ENCODE measurements around the gene CRABP2. TPM values are rescaled to one million over a fixed set of nuclear protein-coding genes. Genes with fewer than 3 reads are reported as not detected.

The CRABP2 gene
- total RNA-seq: 1.4 TPM
- long read RNA-seq: 0 reads

DNA sequence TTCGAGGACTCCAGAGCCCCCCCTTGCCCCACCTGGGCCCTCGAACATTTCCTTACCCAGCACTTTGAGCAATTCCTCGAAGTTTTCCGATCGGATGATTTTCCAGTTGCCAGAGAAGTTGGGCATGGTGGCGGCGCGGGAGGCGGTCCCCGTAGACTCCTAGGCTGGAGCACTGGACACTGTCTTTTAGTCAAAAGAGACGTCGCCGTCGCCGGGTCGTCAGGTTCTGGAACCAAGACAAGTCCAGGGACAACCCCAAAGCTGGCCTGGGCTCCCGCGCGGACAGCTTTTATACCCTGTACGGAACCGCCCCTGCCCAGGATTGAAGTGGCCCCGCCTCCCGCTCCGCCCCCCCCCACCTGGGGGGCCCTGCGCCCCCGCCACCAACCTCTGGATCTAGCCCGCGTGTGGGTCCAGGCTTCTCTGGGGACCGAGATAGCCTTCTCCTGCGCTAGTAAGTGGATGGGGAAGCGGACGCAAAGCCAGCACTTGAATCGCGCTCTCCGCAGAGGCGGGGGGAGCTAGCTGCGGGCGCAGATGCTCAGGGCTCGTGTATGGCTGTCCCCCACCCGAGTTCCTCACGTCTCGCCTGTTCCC is at the start of gene CRABP2:
Gene CRABP2, minus strand, starts transcription at position 263 of the 597 bp plus-strand sequence. Its CDS starts 137 bp downstream, at position 126.
- intact Hi-C loops (cut with DNase I): no loop called here

DNA sequence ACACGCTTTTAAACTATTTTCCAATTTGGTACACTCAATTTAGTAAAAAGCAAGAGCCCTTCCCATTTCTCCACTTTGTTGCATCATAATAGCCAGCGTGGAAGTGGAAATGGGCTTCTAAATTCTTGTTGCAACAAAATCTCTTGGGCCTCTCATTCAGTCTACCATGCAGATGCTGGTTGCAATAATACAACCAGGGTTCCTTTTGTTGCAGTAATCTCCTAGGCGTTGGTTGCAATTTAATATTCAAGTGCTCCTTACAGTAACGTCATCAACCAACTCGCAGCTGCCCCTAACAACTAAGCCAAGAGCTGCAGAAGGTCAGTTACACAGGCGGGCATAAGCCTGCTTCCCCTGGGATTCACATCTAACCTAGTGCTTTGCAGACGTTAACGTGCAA is 48.8 kb upstream of the CRABP2 start:
- ATAC-seq (no peak), DNase-seq (no peak)
- Histone ChIP-seq H3K9me3 (no peaks in the 10 kb centered on the region), H3K4me1 (peaks cover 20% of the 10 kb centered on the region), H3K4me3 (no peak overlapping the region), H3K36me3 (no peaks in the 10 kb centered on the region), H3K27me3 (no peaks in the 10 kb centered on the region), H3K27ac (no peak overlapping the region)
- intact Hi-C loops (cut with DNase I): no loop called here
- TF ChIP-seq, protein P1, sequence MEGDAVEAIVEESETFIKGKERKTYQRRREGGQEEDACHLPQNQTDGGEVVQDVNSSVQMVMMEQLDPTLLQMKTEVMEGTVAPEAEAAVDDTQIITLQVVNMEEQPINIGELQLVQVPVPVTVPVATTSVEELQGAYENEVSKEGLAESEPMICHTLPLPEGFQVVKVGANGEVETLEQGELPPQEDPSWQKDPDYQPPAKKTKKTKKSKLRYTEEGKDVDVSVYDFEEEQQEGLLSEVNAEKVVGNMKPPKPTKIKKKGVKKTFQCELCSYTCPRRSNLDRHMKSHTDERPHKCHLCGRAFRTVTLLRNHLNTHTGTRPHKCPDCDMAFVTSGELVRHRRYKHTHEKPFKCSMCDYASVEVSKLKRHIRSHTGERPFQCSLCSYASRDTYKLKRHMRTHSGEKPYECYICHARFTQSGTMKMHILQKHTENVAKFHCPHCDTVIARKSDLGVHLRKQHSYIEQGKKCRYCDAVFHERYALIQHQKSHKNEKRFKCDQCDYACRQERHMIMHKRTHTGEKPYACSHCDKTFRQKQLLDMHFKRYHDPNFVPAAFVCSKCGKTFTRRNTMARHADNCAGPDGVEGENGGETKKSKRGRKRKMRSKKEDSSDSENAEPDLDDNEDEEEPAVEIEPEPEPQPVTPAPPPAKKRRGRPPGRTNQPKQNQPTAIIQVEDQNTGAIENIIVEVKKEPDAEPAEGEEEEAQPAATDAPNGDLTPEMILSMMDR (IDR thresholded peaks at IDR 0.05): no peak

More for the DNA sequence above, at the start of gene CRABP2:
- H3K4me1 ChIP-seq: peaks cover 27% of the 10 kb centered on the region
- ATAC-seq (peak; percentile 2), DNase-seq (no peak)
- no peaks in the 10 kb centered on the region for H3K36me3 ChIP-seq
- no peaks in the 10 kb centered on the region for H3K9me3 ChIP-seq
- TF ChIP-seq, protein P1 (IDR thresholded peaks at IDR 0.05): no peak
- H3K27me3 ChIP-seq: peaks cover 48% of the 10 kb centered on the region
- peak within 1 kb of the TSS; percentile 44 for H3K27ac ChIP-seq
- peak within 1 kb of the TSS; percentile 48 for H3K4me3 ChIP-seq

DNA sequence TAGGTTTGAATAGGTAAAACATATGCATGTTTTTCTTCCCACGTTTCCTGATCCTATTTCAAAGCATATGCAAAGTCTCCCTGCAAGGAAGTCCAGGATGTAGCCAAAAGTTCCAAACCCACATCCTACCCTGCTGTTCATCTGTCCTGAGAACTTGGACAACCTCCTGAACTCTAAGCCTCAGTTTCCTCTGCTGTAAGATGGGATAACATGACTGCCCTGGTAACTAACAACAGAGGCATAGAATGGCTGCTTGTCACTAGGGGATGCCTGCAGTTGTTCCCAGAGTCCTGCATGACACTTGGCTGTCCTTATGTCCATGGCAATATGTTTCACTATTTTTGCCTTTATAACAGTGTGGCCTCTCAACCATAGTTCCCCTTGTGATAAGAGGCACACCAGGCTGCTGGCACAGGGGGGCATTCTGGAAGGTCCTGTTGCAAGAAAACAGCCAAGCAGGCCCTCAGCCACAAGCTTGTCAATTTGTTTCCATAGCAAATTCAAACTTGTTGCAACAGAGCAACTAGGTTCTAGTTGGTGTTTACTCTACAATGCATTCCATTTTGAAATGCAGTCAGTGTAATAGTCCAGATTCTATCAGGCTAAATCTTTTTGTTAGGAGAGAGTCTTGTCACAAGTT is 47.6 kb upstream of the CRABP2 start:
- H3K27me3 ChIP-seq: no peaks in the 10 kb centered on the region
- H3K4me3 ChIP-seq: peak overlapping the region; percentile 96
- no peak for DNase-seq
- TF ChIP-seq, protein P1 (IDR thresholded peaks at IDR 0.05): no peak
- peaks cover 33% of the 10 kb centered on the region for H3K4me1 ChIP-seq
- H3K9me3 ChIP-seq: no peaks in the 10 kb centered on the region
- no peaks in the 10 kb centered on the region for H3K36me3 ChIP-seq
- intact Hi-C loops (cut with DNase I): no loop called here
- no peak for ATAC-seq
- H3K27ac ChIP-seq: peak overlapping the region; percentile 98

DNA sequence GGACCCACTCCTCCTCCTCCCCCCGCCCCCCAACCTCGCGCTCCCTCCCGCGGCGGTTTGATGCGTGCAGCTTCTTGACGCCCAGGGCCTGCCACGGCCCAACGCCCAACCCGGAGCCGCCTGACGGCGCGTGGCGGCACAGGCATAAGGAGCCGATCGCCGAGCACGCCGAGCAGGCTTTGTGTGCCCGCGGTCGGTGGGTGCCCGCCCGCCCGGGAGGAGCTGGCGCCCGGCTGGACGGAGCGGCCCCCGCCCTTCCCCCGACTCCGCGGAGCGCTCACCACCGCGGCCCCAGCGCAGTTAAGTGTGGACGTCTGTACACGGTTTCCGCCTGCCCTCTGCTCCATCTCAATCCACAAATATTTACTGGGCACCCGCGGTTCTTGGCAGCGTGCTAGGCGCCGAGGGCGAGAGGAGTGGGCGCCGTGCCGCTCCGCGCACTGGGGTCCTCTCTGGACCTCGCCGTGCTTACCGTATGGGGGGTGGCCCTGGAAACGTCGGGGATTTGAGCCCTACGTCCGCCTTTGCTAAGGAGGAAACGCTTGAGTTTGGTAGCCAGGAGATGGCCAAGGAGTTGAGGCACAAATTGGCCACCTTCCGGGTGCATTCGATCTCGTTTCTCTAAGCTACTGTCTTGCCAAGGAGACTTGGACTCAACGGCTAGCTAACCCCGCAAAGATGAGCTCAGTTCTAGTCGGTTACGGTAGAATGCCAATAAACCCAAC is 46.5 kb upstream of the CRABP2 start:
- no peaks in the 10 kb centered on the region for H3K36me3 ChIP-seq
- H3K4me3 ChIP-seq: peak overlapping the region; percentile 96
- DNase-seq (peak; percentile 99), ATAC-seq (peak; percentile 91)
- H3K4me1 ChIP-seq: peaks cover 41% of the 10 kb centered on the region
- intact Hi-C loops (cut with DNase I): no loop called here
- peak overlapping the region; percentile 98 for H3K27ac ChIP-seq
- no peaks in the 10 kb centered on the region for H3K9me3 ChIP-seq
- no peaks in the 10 kb centered on the region for H3K27me3 ChIP-seq
- TF ChIP-seq, protein P1 (IDR thresholded peaks at IDR 0.05): no peak

DNA sequence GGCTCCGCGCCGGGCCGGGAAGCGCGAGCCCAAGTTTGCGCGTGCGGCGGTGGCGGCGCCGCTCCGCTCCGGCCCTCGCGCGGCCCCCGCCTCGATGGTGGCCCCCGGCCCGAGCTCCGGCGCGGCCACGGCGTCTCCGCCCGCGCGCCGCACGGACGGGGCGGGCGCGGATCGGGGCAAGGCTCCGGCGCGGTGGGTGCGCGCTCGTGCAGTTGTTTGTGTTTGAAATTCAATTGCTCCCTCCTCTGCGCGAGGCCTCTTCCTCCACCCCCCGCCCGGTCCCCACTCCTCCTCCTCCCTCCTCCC is 46.0 kb upstream of the CRABP2 start, which contains the start of gene HDGF:
Gene HDGF, minus strand, starts transcription at position 225 of the 306 bp plus-strand sequence. CDS start 246 bp downstream, outside the sequence.
- H3K36me3 ChIP-seq: no peaks in the 10 kb centered on the region
- TF ChIP-seq, protein P1 (IDR thresholded peaks at IDR 0.05): no peak
- peaks cover 41% of the 10 kb centered on the region for H3K4me1 ChIP-seq
- H3K4me3 ChIP-seq: peak within 1 kb of the TSS; percentile 96
- peak within 1 kb of the TSS; percentile 98 for H3K27ac ChIP-seq
- ATAC-seq (no peak), DNase-seq (no peak)
- intact Hi-C loops (cut with DNase I): no loop called here
- H3K9me3 ChIP-seq: no peaks in the 10 kb centered on the region
- H3K27me3 ChIP-seq: no peaks in the 10 kb centered on the region
